ENCODE results near the gene KLF7.

The KLF7 gene

GRCh38 chr2:207111757-207112156 is 54.0 kb downstream of the KLF7 start:
- Mint-ChIP-seq H3K4me1 (ENCODE audit: low read depth) (peaks cover 50% of the 10 kb centered on the region), H3K27ac (no peak overlapping the region), H3K9me3 (no peaks in the 10 kb centered on the region), H3K27me3 (no peaks in the 10 kb centered on the region), H3K4me3 (no peak overlapping the region), H3K36me3 (ENCODE audit: low read depth) (peaks cover 14% of the 10 kb centered on the region)

- H3K4me1 Mint-ChIP-seq (ENCODE audit: low read depth) = peaks cover 50% of the 10 kb centered on the region
- no peaks in the 10 kb centered on the region for H3K9me3 Mint-ChIP-seq
- H3K4me3 Mint-ChIP-seq = no peak overlapping the region
- no peak overlapping the region for H3K27ac Mint-ChIP-seq
- H3K36me3 Mint-ChIP-seq (ENCODE audit: low read depth) = peaks cover 19% of the 10 kb centered on the region
- H3K27me3 Mint-ChIP-seq = no peaks in the 10 kb centered on the region
Observed at GRCh38 chr2:207110715-207111114, 55.0 kb downstream of the KLF7 start.

GRCh38 chr2:207110310-207110709 is 55.4 kb downstream of the KLF7 start:
- Mint-ChIP-seq H3K36me3 (ENCODE audit: low read depth) (peaks cover 19% of the 10 kb centered on the region), H3K27me3 (no peaks in the 10 kb centered on the region), H3K27ac (no peak overlapping the region), H3K4me3 (no peak overlapping the region), H3K9me3 (no peaks in the 10 kb centered on the region), H3K4me1 (ENCODE audit: low read depth) (peaks cover 50% of the 10 kb centered on the region)

- Mint-ChIP-seq H3K9me3 (no peaks in the 10 kb centered on the region), H3K27ac (no peak overlapping the region), H3K36me3 (ENCODE audit: low read depth) (peaks cover 21% of the 10 kb centered on the region), H3K27me3 (no peaks in the 10 kb centered on the region), H3K4me3 (no peak overlapping the region), H3K4me1 (ENCODE audit: low read depth) (peaks cover 50% of the 10 kb centered on the region)
Observed at GRCh38 chr2:207109768-207110167, 56.0 kb downstream of the KLF7 start.

GRCh38 chr2:207108440-207108839 is 57.3 kb downstream of the KLF7 start:
- no peaks in the 10 kb centered on the region for H3K9me3 Mint-ChIP-seq
- no peak overlapping the region for H3K27ac Mint-ChIP-seq
- H3K4me3 Mint-ChIP-seq = no peak overlapping the region
- H3K36me3 Mint-ChIP-seq (ENCODE audit: low read depth) = peaks cover 16% of the 10 kb centered on the region
- H3K27me3 Mint-ChIP-seq = no peaks in the 10 kb centered on the region
- peaks cover 42% of the 10 kb centered on the region for H3K4me1 Mint-ChIP-seq (ENCODE audit: low read depth)

- no peaks in the 10 kb centered on the region for H3K9me3 Mint-ChIP-seq
- no peaks in the 10 kb centered on the region for H3K27me3 Mint-ChIP-seq
- no peak overlapping the region for H3K27ac Mint-ChIP-seq
- peaks cover 19% of the 10 kb centered on the region for H3K36me3 Mint-ChIP-seq (ENCODE audit: low read depth)
- no peak overlapping the region for H3K4me3 Mint-ChIP-seq
- H3K4me1 Mint-ChIP-seq (ENCODE audit: low read depth) = peaks cover 39% of the 10 kb centered on the region
Observed at GRCh38 chr2:207107551-207107950, 58.2 kb downstream of the KLF7 start.

- no peak overlapping the region for H3K4me3 Mint-ChIP-seq
- no peak overlapping the region for H3K27ac Mint-ChIP-seq
- peaks cover 37% of the 10 kb centered on the region for H3K4me1 Mint-ChIP-seq (ENCODE audit: low read depth)
- H3K9me3 Mint-ChIP-seq = no peaks in the 10 kb centered on the region
- no peaks in the 10 kb centered on the region for H3K27me3 Mint-ChIP-seq
- H3K36me3 Mint-ChIP-seq (ENCODE audit: low read depth) = peaks cover 22% of the 10 kb centered on the region
Observed at GRCh38 chr2:207107131-207107530, 58.6 kb downstream of the KLF7 start.

GRCh38 chr2:207103132-207103531 is 62.6 kb downstream of the KLF7 start:
- Mint-ChIP-seq H3K4me1 (ENCODE audit: low read depth) (peaks cover 22% of the 10 kb centered on the region), H3K36me3 (ENCODE audit: low read depth) (peaks cover 31% of the 10 kb centered on the region), H3K4me3 (no peak overlapping the region), H3K27ac (no peak overlapping the region), H3K9me3 (no peaks in the 10 kb centered on the region), H3K27me3 (no peaks in the 10 kb centered on the region)

GRCh38 chr2:207101984-207102383 is 63.8 kb downstream of the KLF7 start:
- H3K4me1 Mint-ChIP-seq (ENCODE audit: low read depth) = peaks cover 15% of the 10 kb centered on the region
- peaks cover 31% of the 10 kb centered on the region for H3K36me3 Mint-ChIP-seq (ENCODE audit: low read depth)
- H3K27ac Mint-ChIP-seq = no peak overlapping the region
- H3K27me3 Mint-ChIP-seq = no peaks in the 10 kb centered on the region
- H3K9me3 Mint-ChIP-seq = no peaks in the 10 kb centered on the region
- no peak overlapping the region for H3K4me3 Mint-ChIP-seq

GRCh38 chr2:207097278-207097677 is 68.5 kb downstream of the KLF7 start:
- peaks cover 19% of the 10 kb centered on the region for H3K36me3 Mint-ChIP-seq (ENCODE audit: low read depth)
- H3K4me1 Mint-ChIP-seq (ENCODE audit: low read depth) = peaks cover 15% of the 10 kb centered on the region
- no peaks in the 10 kb centered on the region for H3K27me3 Mint-ChIP-seq
- H3K9me3 Mint-ChIP-seq = no peaks in the 10 kb centered on the region
- no peak overlapping the region for H3K27ac Mint-ChIP-seq
- no peak overlapping the region for H3K4me3 Mint-ChIP-seq

- H3K27ac Mint-ChIP-seq = no peak overlapping the region
Observed at GRCh38 chr2:207095963-207096362, 69.8 kb downstream of the KLF7 start.

GRCh38 chr2:207093234-207093633 is 72.5 kb downstream of the KLF7 start:
- no peak overlapping the region for H3K4me3 Mint-ChIP-seq
- peaks cover 4% of the 10 kb centered on the region for H3K9me3 Mint-ChIP-seq
- H3K4me1 Mint-ChIP-seq (ENCODE audit: low read depth) = peaks cover 45% of the 10 kb centered on the region
- peaks cover 11% of the 10 kb centered on the region for H3K36me3 Mint-ChIP-seq (ENCODE audit: low read depth)
- no peaks in the 10 kb centered on the region for H3K27me3 Mint-ChIP-seq
- H3K27ac Mint-ChIP-seq = no peak overlapping the region

More at GRCh38 chr2:207095963-207096362, 69.8 kb downstream of the KLF7 start:
- Mint-ChIP-seq H3K9me3 (peaks cover 4% of the 10 kb centered on the region), H3K4me3 (no peak overlapping the region), H3K4me1 (ENCODE audit: low read depth) (peaks cover 22% of the 10 kb centered on the region), H3K27me3 (no peaks in the 10 kb centered on the region), H3K36me3 (ENCODE audit: low read depth) (peaks cover 16% of the 10 kb centered on the region)

GRCh38 chr2:207092818-207093217 is 72.9 kb downstream of the KLF7 start:
- no peak overlapping the region for H3K4me3 Mint-ChIP-seq
- H3K9me3 Mint-ChIP-seq = peaks cover 4% of the 10 kb centered on the region
- H3K27me3 Mint-ChIP-seq = no peaks in the 10 kb centered on the region
- H3K4me1 Mint-ChIP-seq (ENCODE audit: low read depth) = peaks cover 46% of the 10 kb centered on the region
- peaks cover 14% of the 10 kb centered on the region for H3K36me3 Mint-ChIP-seq (ENCODE audit: low read depth)
- H3K27ac Mint-ChIP-seq = no peak overlapping the region

- Mint-ChIP-seq H3K27me3 (no peaks in the 10 kb centered on the region), H3K9me3 (peaks cover 4% of the 10 kb centered on the region), H3K36me3 (ENCODE audit: low read depth) (peaks cover 16% of the 10 kb centered on the region), H3K4me1 (ENCODE audit: low read depth) (peaks cover 42% of the 10 kb centered on the region), H3K27ac (peak overlapping the region; percentile 51), H3K4me3 (no peak overlapping the region)
Observed at GRCh38 chr2:207091928-207092327, 73.8 kb downstream of the KLF7 start.

GRCh38 chr2:207091176-207091575 is 74.6 kb downstream of the KLF7 start:
- Mint-ChIP-seq H3K4me3 (no peak overlapping the region), H3K9me3 (peaks cover 4% of the 10 kb centered on the region), H3K27ac (no peak overlapping the region), H3K4me1 (ENCODE audit: low read depth) (peaks cover 42% of the 10 kb centered on the region), H3K27me3 (no peaks in the 10 kb centered on the region), H3K36me3 (ENCODE audit: low read depth) (peaks cover 23% of the 10 kb centered on the region)

GRCh38 chr2:207090389-207090788 is 75.4 kb downstream of the KLF7 start:
- Mint-ChIP-seq H3K27ac (no peak overlapping the region), H3K27me3 (no peaks in the 10 kb centered on the region), H3K4me1 (ENCODE audit: low read depth) (peaks cover 42% of the 10 kb centered on the region), H3K9me3 (peaks cover 4% of the 10 kb centered on the region), H3K36me3 (ENCODE audit: low read depth) (peaks cover 29% of the 10 kb centered on the region), H3K4me3 (no peak overlapping the region)
